Measurements from ENCODE around the gene CDC7. TPM values are rescaled to one million over a fixed set of nuclear protein-coding genes. Genes with fewer than 3 reads are reported as not detected.

CDC7 gene
- total RNA-seq, 1 experiment from 2014 or later: 24.5 TPM

GRCh38 chr1:91541918-91542533 lies 41.4 kb downstream of the CDC7 start:
- no peak overlapping the region for H3K4me3 ChIP-seq (replicated peaks in 1 of 2; ENCODE audit: low read depth in 1 of 2, low read length in 2 of 2)
- no peaks in the 10 kb centered on the region for H3K9me2 ChIP-seq (ENCODE audit: insufficient read depth)
- DNase-seq (ENCODE audit: low read depth, low spot score) (no peak), ATAC-seq (no peak)
- no peak for TF ChIP-seq ZNF274 (IDR thresholded peaks at IDR 0.05; ENCODE audit: low read depth, low read length)
- no peak for TF ChIP-seq TCF7L2 (IDR thresholded peaks at IDR 0.05; ENCODE audit: borderline replicate concordance, extremely low read depth, insufficient read depth, insufficient read length)
- no peak for TF ChIP-seq FOSL1 (IDR thresholded peaks at IDR 0.05; ENCODE audit: low read depth)
- no peak for TF ChIP-seq SP1 (IDR thresholded peaks at IDR 0.05; ENCODE audit: low read depth)
- TF ChIP-seq ATF3 (IDR thresholded peaks at IDR 0.05): no peak
- no peak for TF ChIP-seq CTCF (IDR thresholded peaks at IDR 0.05 in 2 of 3, conservative IDR thresholded peaks at IDR 0.05 in 1 of 3; ENCODE audit: borderline replicate concordance in 1 of 3, insufficient read depth in 1 of 3, low read depth in 2 of 3, low read length in 2 of 3)
- no peak for TF ChIP-seq JUND (IDR thresholded peaks at IDR 0.05)
- no peak for TF ChIP-seq SIN3A (IDR thresholded peaks at IDR 0.05; ENCODE audit: low read depth)
- no peak for TF ChIP-seq RAD21 (IDR thresholded peaks at IDR 0.05; ENCODE audit: low read depth)
- TF ChIP-seq EZH2 (IDR thresholded peaks at IDR 0.05): no peak
- TF ChIP-seq CBX3 (IDR thresholded peaks at IDR 0.05; ENCODE audit: low read depth): no peak
- no peak for TF ChIP-seq MAX (IDR thresholded peaks at IDR 0.05)
- no peak for TF ChIP-seq ELF1 (IDR thresholded peaks at IDR 0.05; ENCODE audit: borderline replicate concordance, low read depth)
- TF ChIP-seq POLR2A (IDR thresholded peaks at IDR 0.05; ENCODE audit: borderline replicate concordance, extremely low read depth, insufficient read depth, insufficient read length): no peak
- no peak for TF ChIP-seq ZFX (IDR thresholded peaks at IDR 0.05)
- TF ChIP-seq SRF (IDR thresholded peaks at IDR 0.05; ENCODE audit: low read depth): no peak
- TF ChIP-seq REST (IDR thresholded peaks at IDR 0.05; ENCODE audit: low read depth): no peak
- no peak for TF ChIP-seq YY1 (IDR thresholded peaks at IDR 0.05; ENCODE audit: extremely low read depth, insufficient replicate concordance, low read depth, low read length)
- no peaks in the 10 kb centered on the region for H3K9me3 ChIP-seq (ENCODE audit: control insufficient read depth in 1 of 2, insufficient read depth in 1 of 2, low read depth in 1 of 2, low read length in 2 of 2)
- CTCF ChIA-PET: no interaction called here
- no peak overlapping the region for H2AFZ ChIP-seq (ENCODE audit: low read depth, low read length, poor library complexity, severe bottlenecking)
- no TSS peak for BruUV-seq (replicated peaks)
- no peak overlapping the region for H3K9ac ChIP-seq (ENCODE audit: low read length)
- no peak overlapping the region for H3K27ac ChIP-seq (ENCODE audit: low read depth, low read length)
- no peaks in the 10 kb centered on the region for H3K27me3 ChIP-seq (ENCODE audit: insufficient read depth, low read length)
- intact Hi-C loops (cut with micrococcal nuclease): no loop called here
- H3K79me2 ChIP-seq (ENCODE audit: insufficient read depth, low read length): no peaks in the 10 kb centered on the region
- H3K4me1 ChIP-seq (ENCODE audit: control insufficient read depth in 1 of 2, insufficient read depth in 2 of 2, low read length in 2 of 2): no peaks in the 10 kb centered on the region
- H3K4me2 ChIP-seq (ENCODE audit: low read length): no peak overlapping the region
- POLR2A ChIA-PET: no interaction called here
- RAD21 ChIA-PET (ENCODE audit: low non-redundant PET in 1 of 2, low total read pairs in 2 of 2, uncharacterized antibody in 2 of 2, unreplicated experiment in 2 of 2): no interaction called here
- no peaks in the 10 kb centered on the region for H4K20me1 ChIP-seq (ENCODE audit: insufficient read depth)
- no peaks in the 10 kb centered on the region for H3K36me3 ChIP-seq (ENCODE audit: control insufficient read depth in 1 of 2, insufficient read depth in 2 of 2, low read length in 2 of 2)

Measured in HCT116 (cell line).